ENCODE results near the gene PDE9A. TPM values are rescaled to one million over a fixed set of nuclear protein-coding genes. Genes with fewer than 3 reads are reported as not detected.

The PDE9A gene
- total RNA-seq, 1 experiment from 2014 or later: 44.8 TPM

DNA sequence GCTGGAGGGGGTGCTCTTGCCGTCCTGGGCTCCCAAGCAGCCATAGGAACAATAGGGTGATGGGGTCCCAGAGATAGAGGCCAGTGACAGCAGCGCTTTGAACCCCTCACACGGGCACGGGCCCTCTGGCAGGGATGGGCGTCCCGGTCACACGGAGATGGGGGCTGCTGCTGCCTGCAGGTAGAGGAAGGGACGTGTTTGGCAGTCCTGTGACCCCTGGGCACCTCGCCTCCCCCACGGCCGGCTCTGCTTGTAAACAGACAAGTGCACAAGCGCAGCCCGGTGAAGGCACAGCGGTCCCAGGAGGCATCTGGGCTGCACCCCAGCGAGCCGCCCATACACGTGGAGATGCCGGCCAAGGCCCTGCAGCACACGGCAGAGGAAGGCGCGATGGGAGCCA, 36.5 kb upstream of the PDE9A start:
- Mint-ChIP-seq H3K27ac (no peak overlapping the region), H3K4me1 (peaks cover 11% of the 10 kb centered on the region; the same call in 1 of the 2 replicates), H3K9me3 (peaks cover 5% of the 10 kb centered on the region), H3K4me3 (no peak overlapping the region), H3K27me3 (ENCODE audit: low read depth) (peaks cover 17% of the 10 kb centered on the region), H3K36me3 (peaks cover 4% of the 10 kb centered on the region; the same call in 1 of the 2 replicates)
- TF ChIP-seq GTF2I (CRISPR knock-in tag; conservative IDR thresholded peaks at IDR 0.05) (no peak), MAX (CRISPR knock-in tag; IDR thresholded peaks at IDR 0.05) (0 out of 2 replicates have a peak, but pooled peaks have one; percentile 19)
- no peak for ATAC-seq
- CTCF ChIA-PET: interaction anchor here (1.4 kb wide), 1 partner anchor 23 kb away, joined by 12 read pairs; no protein-coding TSS in a partner anchor
- no peak for DNase-seq (ENCODE audit: low spot score)
- POLR2A ChIA-PET: no interaction called here

DNA sequence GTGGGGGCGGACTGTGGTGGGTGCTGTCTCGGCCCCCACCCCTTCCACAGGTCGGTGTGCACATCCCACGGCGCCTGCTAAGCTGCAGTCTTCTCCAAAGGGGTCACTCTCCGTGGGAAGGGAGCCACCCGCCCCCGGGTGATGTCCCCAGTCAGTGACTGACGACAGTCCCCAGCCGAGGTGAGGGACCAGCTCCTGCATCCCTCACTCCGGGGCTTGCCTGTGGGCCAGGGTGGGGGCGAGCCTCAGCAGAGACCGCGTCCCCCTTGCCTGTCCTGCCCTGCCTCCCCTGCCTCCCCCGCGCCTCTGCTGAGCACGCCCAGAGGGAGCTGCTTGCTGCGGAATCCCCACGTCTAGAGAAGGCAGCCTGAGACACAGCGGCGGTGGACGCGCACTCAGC, 35.9 kb upstream of the PDE9A start:
- ATAC-seq: no peak
- ChIA-PET CTCF (interaction anchor here (1.0 to 1.4 kb wide), 3 partner anchors 10 to 35 kb away, joined by 3 to 12 read pairs (median 3); no protein-coding TSS in a partner anchor), POLR2A (no interaction called here)

More for the DNA sequence above, 35.9 kb upstream of the PDE9A start:
- no peak for DNase-seq (ENCODE audit: low spot score)
- peaks cover 16% of the 10 kb centered on the region for H3K27me3 Mint-ChIP-seq (ENCODE audit: low read depth)
- H3K27ac Mint-ChIP-seq: no peak overlapping the region
- TF ChIP-seq, protein P1, sequence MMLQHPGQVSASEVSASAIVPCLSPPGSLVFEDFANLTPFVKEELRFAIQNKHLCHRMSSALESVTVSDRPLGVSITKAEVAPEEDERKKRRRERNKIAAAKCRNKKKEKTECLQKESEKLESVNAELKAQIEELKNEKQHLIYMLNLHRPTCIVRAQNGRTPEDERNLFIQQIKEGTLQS (CRISPR knock-in tag; conservative IDR thresholded peaks at IDR 0.05): no peak
- TF ChIP-seq SMAD3 (CRISPR knock-in tag; IDR thresholded peaks at IDR 0.05; ENCODE audit: borderline replicate concordance): no peak
- TF ChIP-seq FOXP1 (CRISPR knock-in tag; IDR thresholded peaks at IDR 0.05; ENCODE audit: borderline replicate concordance): no peak
- TF ChIP-seq SMAD4 (CRISPR knock-in tag; IDR thresholded peaks at IDR 0.05): no peak
- TF ChIP-seq HMGXB4 (CRISPR knock-in tag; IDR thresholded peaks at IDR 0.05): no peak
- TF ChIP-seq, protein P2, sequence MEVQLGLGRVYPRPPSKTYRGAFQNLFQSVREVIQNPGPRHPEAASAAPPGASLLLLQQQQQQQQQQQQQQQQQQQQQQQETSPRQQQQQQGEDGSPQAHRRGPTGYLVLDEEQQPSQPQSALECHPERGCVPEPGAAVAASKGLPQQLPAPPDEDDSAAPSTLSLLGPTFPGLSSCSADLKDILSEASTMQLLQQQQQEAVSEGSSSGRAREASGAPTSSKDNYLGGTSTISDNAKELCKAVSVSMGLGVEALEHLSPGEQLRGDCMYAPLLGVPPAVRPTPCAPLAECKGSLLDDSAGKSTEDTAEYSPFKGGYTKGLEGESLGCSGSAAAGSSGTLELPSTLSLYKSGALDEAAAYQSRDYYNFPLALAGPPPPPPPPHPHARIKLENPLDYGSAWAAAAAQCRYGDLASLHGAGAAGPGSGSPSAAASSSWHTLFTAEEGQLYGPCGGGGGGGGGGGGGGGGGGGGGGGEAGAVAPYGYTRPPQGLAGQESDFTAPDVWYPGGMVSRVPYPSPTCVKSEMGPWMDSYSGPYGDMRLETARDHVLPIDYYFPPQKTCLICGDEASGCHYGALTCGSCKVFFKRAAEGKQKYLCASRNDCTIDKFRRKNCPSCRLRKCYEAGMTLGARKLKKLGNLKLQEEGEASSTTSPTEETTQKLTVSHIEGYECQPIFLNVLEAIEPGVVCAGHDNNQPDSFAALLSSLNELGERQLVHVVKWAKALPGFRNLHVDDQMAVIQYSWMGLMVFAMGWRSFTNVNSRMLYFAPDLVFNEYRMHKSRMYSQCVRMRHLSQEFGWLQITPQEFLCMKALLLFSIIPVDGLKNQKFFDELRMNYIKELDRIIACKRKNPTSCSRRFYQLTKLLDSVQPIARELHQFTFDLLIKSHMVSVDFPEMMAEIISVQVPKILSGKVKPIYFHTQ (CRISPR knock-in tag; IDR thresholded peaks at IDR 0.05): no peak
- TF ChIP-seq IRF2 (CRISPR knock-in tag; IDR thresholded peaks at IDR 0.05; ENCODE audit: borderline replicate concordance, low read depth): no peak
- no peak for TF ChIP-seq PREB (CRISPR knock-in tag; IDR thresholded peaks at IDR 0.05; ENCODE audit: borderline replicate concordance)
- no peak for TF ChIP-seq SOX15 (CRISPR knock-in tag; IDR thresholded peaks at IDR 0.05)
- no peak for TF ChIP-seq TP53 (CRISPR knock-in tag; IDR thresholded peaks at IDR 0.05)
- TF ChIP-seq FOXP4 (CRISPR knock-in tag; IDR thresholded peaks at IDR 0.05): no peak
- TF ChIP-seq PRRX2 (CRISPR knock-in tag; IDR thresholded peaks at IDR 0.05): no peak
- TF ChIP-seq IRF1 (CRISPR knock-in tag; IDR thresholded peaks at IDR 0.05): no peak
- TF ChIP-seq NR3C1 (CRISPR knock-in tag; conservative IDR thresholded peaks at IDR 0.05; ENCODE audit: low read depth): no peak
- no peak overlapping the region for H3K4me3 Mint-ChIP-seq
- peaks cover 2% of the 10 kb centered on the region; the same call in 1 of the 2 replicates for H3K36me3 Mint-ChIP-seq
- peaks cover 11% of the 10 kb centered on the region; the same call in 1 of the 2 replicates for H3K4me1 Mint-ChIP-seq
- peaks cover 4% of the 10 kb centered on the region for H3K9me3 Mint-ChIP-seq

Data from WTC11 (cell line).